Metanephros (tissue), 1 donor: ENCODE results near the gene DCLRE1C. TPM values are rescaled to one million over a fixed set of nuclear protein-coding genes. Genes with fewer than 3 reads are reported as not detected.

Experiments
- total RNA-seq: library from RNA; depleted of rRNA; stranded (reverse); fragments of >200 nt; gene quantifications from one replicate; pipeline ENCODE4 v1.2.3, GENCODE V29; 2014

Gene DCLRE1C
- 12.8 TPM for total RNA-seq

DNA sequence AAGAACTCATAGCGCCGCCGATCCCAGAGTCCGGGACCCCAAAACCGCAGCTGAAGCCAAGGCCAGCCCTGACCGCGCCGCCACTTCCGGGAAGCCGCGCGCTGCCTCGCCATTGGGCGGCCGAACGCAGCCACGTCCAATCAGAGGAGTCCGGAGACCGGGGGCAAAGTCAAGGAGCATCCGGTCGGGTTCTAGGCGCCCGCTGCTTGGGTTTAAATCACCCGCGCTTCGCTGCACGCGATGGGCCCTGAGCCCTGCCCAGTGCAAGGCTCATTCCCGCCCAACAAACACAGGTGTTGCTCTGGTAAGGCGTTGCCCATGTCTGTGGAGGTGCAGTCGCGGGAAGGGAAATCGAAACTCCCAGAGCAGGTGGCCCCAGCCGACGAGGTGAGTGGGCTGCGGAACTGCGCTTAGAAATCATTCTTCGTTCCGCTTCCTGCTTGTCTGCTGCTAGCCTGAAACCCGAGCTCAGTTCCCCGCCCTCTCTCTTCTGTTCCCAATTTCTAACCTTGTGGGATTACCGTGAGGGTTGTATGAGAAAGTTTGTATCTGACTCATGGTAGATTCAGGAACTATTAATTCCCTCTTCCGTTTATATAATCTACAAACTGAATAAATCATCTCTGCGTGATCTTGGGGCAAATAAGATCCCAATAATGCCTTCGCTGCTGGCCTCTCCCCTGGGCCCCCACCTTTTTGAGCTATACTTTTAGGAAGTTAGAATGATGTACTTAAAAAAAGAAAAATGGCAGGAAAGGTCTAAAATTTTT is at the start of gene DCLRE1C:
TSS of gene DCLRE1C (minus strand) at position 96 of the 770 bp plus-strand sequence. CDS start at position 10, 86 bp downstream.

DNA sequence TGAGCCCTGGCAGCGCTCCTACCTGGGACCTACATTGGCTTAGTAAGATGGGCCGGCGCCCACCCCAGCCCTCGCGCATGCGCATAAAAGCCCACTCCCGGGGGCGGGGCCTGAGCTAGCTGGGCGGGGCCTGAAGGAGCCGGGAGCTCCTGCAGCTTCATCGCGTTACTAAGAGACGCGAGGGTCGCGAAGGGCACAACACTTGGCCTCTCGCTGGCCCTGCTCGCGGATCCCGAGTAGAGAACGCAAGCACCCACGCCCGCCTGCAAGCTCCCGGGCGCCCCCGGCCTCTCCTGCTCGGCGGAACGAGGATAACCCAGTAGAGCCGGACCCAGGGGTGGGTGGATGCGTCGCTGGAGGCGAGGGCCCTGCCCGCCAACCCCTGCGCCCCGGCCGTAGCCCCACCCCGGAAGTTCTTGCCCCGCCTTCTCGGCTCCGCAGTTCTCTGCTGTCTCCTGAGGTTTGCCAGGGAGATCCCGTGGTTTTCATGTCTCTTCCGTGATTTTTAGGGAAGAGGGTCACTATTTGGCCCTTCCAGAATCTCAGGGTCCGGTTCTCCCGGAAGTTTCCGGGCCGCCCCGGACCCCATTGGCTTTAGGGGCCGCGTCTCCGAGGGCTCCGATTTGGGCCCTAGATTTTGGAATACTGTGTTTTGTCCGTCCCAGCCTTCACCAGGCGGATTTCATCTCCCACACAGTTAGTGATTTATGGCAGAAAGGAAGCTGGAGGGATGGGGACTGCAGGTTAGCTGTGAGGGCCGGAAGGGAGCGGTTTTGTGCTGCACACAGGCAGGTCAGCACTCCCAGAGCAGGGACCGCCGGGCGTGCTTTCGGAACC is 5.5 kb upstream of the DCLRE1C start, which contains the start of gene MEIG1:
TSS of gene MEIG1 (plus strand) at position 168 of the 837 bp plus-strand sequence. CDS start 7,081 bp downstream, outside the sequence.

GRCh38 chr10:14878266-14879123 is 75.4 kb downstream of the DCLRE1C start, which contains the start of gene SUV39H2:
SUV39H2 (plus strand) TSS chr10:14878866; CDS start chr10:14878889, 23 bp downstream.

Other genes with a start within 250 kb of the DCLRE1C start
- 53.8 TPM for gene FAM107B, start 179.2 kb downstream of the DCLRE1C start, total RNA-seq
- 3.1 TPM for gene CDNF, start 116.1 kb downstream of the DCLRE1C start, total RNA-seq
- 10.0 TPM for gene HSPA14, start 115.8 kb downstream of the DCLRE1C start, total RNA-seq
- 16.6 TPM for gene MSANTD7, start 115.8 kb downstream of the DCLRE1C start, total RNA-seq
- 9.3 TPM for gene SUV39H2, start 75.2 kb downstream of the DCLRE1C start, total RNA-seq
- not detected for gene MEIG1, start 5.3 kb upstream of the DCLRE1C start, total RNA-seq
- 0.23 TPM for gene OLAH, start 89.8 kb upstream of the DCLRE1C start, total RNA-seq
- 5.1 TPM for gene ACBD7, start 134.7 kb upstream of the DCLRE1C start, total RNA-seq
- gene RPP38, start 143.3 kb upstream of the DCLRE1C start, total RNA-seq: 9.3 TPM
- gene NMT2, start 214.6 kb upstream of the DCLRE1C start, total RNA-seq: 21.4 TPM